ENCODE results near the gene DST.
"Not testable (repeated sequence)": the region's sequence is repeated elsewhere in the genome, so short reads cannot be mapped to it uniquely, and the experiment has no call there.

DNA sequence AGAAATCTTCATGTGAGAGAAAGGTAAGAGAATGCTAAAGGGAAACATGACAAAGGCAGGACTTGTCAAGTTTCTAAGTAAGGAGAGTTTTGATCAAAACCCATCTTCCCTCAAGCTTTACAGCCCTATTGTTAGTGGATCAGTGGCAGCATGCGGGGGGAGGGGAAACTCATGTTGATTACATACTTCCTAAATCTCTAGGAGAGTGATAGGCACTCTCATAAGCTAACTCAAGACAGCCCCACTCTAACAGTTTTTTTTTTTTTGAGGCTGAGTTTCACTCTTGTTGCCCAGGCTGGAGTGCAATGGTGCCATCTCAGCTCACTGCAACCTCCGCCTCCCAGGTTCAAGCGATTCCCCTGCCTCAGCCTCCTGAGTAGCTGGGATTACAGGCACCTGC lies 18.6 kb upstream of the DST start:
- TF ChIP-seq RCOR1 (IDR thresholded peaks at IDR 0.05; ENCODE audit: insufficient replicate concordance, low read length); POLR2A (IDR thresholded peaks at IDR 0.05; ENCODE audit: low read depth, low read length); CHD1 (IDR thresholded peaks at IDR 0.05; ENCODE audit: low read depth, low read length); CEBPB (IDR thresholded peaks at IDR 0.05; ENCODE audit: low read depth, low read length); RFX5 (IDR thresholded peaks at IDR 0.05; ENCODE audit: low read depth, low read length); MXI1 (IDR thresholded peaks at IDR 0.05; ENCODE audit: borderline replicate concordance, low read depth, low read length); RAD21 (IDR thresholded peaks at IDR 0.05; ENCODE audit: low read length); FOS (IDR thresholded peaks at IDR 0.05; ENCODE audit: low read depth, low read length); MAFK (IDR thresholded peaks at IDR 0.05; ENCODE audit: low read depth, low read length): not testable (repeated sequence)
- TF ChIP-seq, protein P1, sequence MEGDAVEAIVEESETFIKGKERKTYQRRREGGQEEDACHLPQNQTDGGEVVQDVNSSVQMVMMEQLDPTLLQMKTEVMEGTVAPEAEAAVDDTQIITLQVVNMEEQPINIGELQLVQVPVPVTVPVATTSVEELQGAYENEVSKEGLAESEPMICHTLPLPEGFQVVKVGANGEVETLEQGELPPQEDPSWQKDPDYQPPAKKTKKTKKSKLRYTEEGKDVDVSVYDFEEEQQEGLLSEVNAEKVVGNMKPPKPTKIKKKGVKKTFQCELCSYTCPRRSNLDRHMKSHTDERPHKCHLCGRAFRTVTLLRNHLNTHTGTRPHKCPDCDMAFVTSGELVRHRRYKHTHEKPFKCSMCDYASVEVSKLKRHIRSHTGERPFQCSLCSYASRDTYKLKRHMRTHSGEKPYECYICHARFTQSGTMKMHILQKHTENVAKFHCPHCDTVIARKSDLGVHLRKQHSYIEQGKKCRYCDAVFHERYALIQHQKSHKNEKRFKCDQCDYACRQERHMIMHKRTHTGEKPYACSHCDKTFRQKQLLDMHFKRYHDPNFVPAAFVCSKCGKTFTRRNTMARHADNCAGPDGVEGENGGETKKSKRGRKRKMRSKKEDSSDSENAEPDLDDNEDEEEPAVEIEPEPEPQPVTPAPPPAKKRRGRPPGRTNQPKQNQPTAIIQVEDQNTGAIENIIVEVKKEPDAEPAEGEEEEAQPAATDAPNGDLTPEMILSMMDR (conservative IDR thresholded peaks at IDR 0.05; ENCODE audit: low read depth, low read length) = not testable (repeated sequence)
- TF ChIP-seq, protein P2, sequence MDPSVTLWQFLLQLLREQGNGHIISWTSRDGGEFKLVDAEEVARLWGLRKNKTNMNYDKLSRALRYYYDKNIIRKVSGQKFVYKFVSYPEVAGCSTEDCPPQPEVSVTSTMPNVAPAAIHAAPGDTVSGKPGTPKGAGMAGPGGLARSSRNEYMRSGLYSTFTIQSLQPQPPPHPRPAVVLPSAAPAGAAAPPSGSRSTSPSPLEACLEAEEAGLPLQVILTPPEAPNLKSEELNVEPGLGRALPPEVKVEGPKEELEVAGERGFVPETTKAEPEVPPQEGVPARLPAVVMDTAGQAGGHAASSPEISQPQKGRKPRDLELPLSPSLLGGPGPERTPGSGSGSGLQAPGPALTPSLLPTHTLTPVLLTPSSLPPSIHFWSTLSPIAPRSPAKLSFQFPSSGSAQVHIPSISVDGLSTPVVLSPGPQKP (IDR thresholded peaks at IDR 0.05; ENCODE audit: borderline replicate concordance, low read depth, low read length) = not testable (repeated sequence)
